Stimulated activated CD8-positive, alpha-beta memory T cell treated with anti-CD3 and anti-CD28 coated beads, Interleukin-15, amount 100 ng/mL, for 24 hours (primary cell): ENCODE results near the gene SULT6B1.

Experiments used
- DNase-seq: peaks from one replicate; pipeline ENCODE4 v3.0.0-alpha.2; 2020; ENCODE audit warnings: low read depth

SULT6B1 gene

GRCh38 chr2:37148325-37148724, 40.1 kb downstream of the SULT6B1 start:
- DNase-seq = no peak

GRCh38 chr2:37146062-37146461, 42.4 kb downstream of the SULT6B1 start:
- DNase-seq = no peak

DNA sequence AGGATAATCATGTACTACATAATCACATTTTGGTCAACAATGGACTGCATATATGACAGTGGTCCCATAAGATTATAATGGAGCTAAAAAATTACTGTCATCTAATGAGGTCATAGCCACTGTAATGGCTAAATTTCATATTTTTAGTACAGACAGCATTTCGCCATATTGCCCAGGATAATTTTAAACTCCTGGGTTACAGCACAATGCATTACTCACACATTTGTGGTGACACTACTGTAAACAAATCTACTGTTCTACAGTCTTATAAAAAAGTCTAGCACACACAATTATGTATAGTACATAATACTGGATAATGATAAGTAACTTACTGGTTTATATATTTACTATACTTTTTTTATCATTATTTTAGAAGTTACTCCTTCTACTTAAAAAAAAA, 44.5 kb downstream of the SULT6B1 start:
- DNase-seq = no peak

DNA sequence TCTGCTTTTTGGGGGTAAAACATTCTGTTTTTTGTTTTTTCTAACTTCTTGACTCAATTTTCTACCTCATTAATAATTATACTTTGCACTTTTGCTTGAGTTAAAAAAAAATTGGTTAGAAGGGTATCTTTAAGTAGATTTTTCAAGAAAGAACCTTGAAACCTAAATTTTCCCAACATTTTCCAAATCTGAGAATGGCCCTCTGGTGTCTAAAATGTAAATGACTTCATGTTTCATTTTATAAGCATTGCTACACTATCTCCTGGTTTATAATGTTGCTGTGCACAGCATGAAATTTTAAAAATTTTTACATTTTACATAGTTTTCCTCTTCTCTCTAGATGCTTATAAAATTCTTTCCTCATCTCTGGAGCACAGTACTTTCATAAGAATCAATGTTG, 45.9 kb downstream of the SULT6B1 start:
- DNase-seq = no peak

DNA sequence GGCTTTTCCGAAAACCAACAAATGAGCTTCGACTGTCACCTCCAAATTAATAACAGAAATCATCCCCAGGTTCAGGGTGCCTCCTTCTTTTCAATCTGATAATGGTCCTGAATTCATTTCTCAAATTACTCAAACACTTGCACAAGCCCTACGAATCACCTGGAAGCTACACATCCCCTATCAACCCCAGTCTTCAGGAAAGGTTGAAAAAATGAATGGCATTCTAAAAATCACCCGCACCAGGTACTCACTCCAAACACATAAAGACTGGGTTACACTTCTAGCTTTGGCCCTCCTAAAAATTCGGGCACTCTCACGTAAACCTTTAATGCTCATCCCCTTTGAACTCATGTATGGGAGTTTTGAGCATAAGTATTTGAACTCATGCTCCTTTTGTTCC, 55.6 kb downstream of the SULT6B1 start:
- no peak for DNase-seq

DNA sequence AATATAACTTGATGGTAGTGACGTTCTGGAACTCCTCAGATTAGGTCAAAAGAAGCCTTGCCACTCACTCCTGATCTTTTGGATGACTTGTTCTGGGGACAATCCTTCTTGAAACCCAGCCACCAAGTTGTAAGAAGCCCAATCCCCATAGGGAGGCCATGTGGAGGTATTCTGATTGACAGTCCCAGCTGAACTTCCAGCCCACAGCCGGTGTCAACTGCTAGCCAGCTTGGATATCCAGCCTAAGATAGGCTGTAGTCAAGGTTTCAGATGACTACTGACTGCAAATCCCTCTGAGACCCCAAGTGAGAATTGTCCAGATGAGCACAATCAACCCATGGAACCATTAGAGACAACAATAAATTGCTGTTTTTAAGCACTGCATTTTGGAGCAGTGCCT, 63.1 kb downstream of the SULT6B1 start:
- no peak for DNase-seq

DNA sequence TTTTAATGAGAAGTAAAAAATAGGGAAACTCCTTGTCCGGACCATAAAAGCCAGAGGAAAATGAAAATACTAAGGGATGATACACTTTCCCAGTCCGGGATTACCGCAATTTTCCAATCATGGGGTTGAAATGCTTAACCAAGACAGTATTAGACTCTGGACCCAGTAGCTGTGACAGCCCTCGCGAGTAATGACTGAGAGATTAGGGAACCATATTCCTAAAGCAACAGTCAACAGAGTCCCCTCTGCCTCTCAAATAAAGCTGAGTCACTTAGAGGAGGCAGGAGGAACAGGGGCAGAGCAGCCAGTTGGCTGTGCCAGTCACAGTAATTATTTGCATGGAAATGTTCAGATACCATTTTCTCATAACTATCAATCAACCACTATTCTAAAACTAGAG, 69.3 kb downstream of the SULT6B1 start:
- DNase-seq = no peak
